Activated CD8-positive, alpha-beta memory T cell treated with anti-CD3 and anti-CD28 coated beads, Interleukin-2, amount 50 U/mL, for 1 hour (primary cell): ENCODE measurements around the gene FSTL4.

Experiments
- DNase-seq: peaks from one replicate; pipeline ENCODE4 v3.0.0-alpha.2; 2020; ENCODE audit errors: extremely low read depth

FSTL4 gene

GRCh38 chr5:133478199-133478985 is 133.9 kb downstream of the FSTL4 start:
- no peak for DNase-seq

- no peak for DNase-seq
Measured at GRCh38 chr5:133475986-133476385, 136.4 kb downstream of the FSTL4 start.

- DNase-seq, result no peak
Measured at GRCh38 chr5:133474851-133475590, 137.3 kb downstream of the FSTL4 start.

- no peak for DNase-seq
Measured at GRCh38 chr5:133473291-133473690, 139.1 kb downstream of the FSTL4 start.

GRCh38 chr5:133472829-133473228 is 139.5 kb downstream of the FSTL4 start:
- no peak for DNase-seq

GRCh38 chr5:133471699-133472098 is 140.6 kb downstream of the FSTL4 start:
- DNase-seq, result no peak

GRCh38 chr5:133470841-133471240 is 141.5 kb downstream of the FSTL4 start:
- no peak for DNase-seq

- no peak for DNase-seq
Measured at GRCh38 chr5:133469846-133470245, 142.5 kb downstream of the FSTL4 start.

GRCh38 chr5:133469252-133469651 is 143.1 kb downstream of the FSTL4 start:
- no peak for DNase-seq

GRCh38 chr5:133468596-133468995 is 143.7 kb downstream of the FSTL4 start:
- DNase-seq, result no peak

GRCh38 chr5:133467826-133468463 is 144.4 kb downstream of the FSTL4 start:
- DNase-seq, result no peak

GRCh38 chr5:133467335-133467779 is 145.0 kb downstream of the FSTL4 start:
- peak; percentile 10 for DNase-seq

GRCh38 chr5:133466556-133467334 is 145.6 kb downstream of the FSTL4 start:
- no peak for DNase-seq

- no peak for DNase-seq
Measured at GRCh38 chr5:133464013-133464412, 148.3 kb downstream of the FSTL4 start.

GRCh38 chr5:133461796-133462516 is 150.4 kb downstream of the FSTL4 start:
- DNase-seq, result no peak

- DNase-seq, result no peak
Measured at GRCh38 chr5:133460172-133460758, 152.1 kb downstream of the FSTL4 start.

- DNase-seq, result no peak
Measured at GRCh38 chr5:133459474-133460160, 152.7 kb downstream of the FSTL4 start.

GRCh38 chr5:133458435-133458834 is 153.9 kb downstream of the FSTL4 start:
- no peak for DNase-seq

GRCh38 chr5:133457439-133458355 is 154.6 kb downstream of the FSTL4 start:
- DNase-seq, result no peak
